IPS-NIHi11 (cell line): Measurements from ENCODE around the gene IFNG-AS1.
A peak's percentile ranks its signal among the peaks of the same experiment; 100 is the strongest.

ENCODE experiments used
- DNase-seq: peaks from one replicate; pipeline ENCODE4 v3.0.0; 2012; ENCODE audit warnings: mixed read lengths, low spot score

Gene IFNG-AS1

GRCh38 chr12:67994046-67994445 is 4.8 kb downstream of the IFNG-AS1 start:
- no peak for DNase-seq

GRCh38 chr12:67996347-67996746 is 7.1 kb downstream of the IFNG-AS1 start:
- no peak for DNase-seq

GRCh38 chr12:67998379-67998778 is 9.1 kb downstream of the IFNG-AS1 start:
- no peak for DNase-seq

GRCh38 chr12:67999244-67999643 is 10.0 kb downstream of the IFNG-AS1 start:
- no peak for DNase-seq

GRCh38 chr12:68001486-68002466 is 12.5 kb downstream of the IFNG-AS1 start:
- peak; percentile 20 for DNase-seq

- DNase-seq, result no peak
Observed at GRCh38 chr12:68003777-68004176, 14.5 kb downstream of the IFNG-AS1 start.

GRCh38 chr12:68007033-68007432 is 17.8 kb downstream of the IFNG-AS1 start:
- DNase-seq, result no peak

GRCh38 chr12:68007466-68007865 is 18.2 kb downstream of the IFNG-AS1 start:
- no peak for DNase-seq

GRCh38 chr12:68011206-68011881 is 22.1 kb downstream of the IFNG-AS1 start:
- no peak for DNase-seq

GRCh38 chr12:68011882-68012207 is 22.6 kb downstream of the IFNG-AS1 start:
- DNase-seq, result no peak

GRCh38 chr12:68012712-68013111 is 23.5 kb downstream of the IFNG-AS1 start:
- DNase-seq, result no peak

GRCh38 chr12:68013181-68013580 is 23.9 kb downstream of the IFNG-AS1 start:
- DNase-seq, result no peak

- DNase-seq, result no peak
Observed at GRCh38 chr12:68016136-68016535, 26.9 kb downstream of the IFNG-AS1 start.

GRCh38 chr12:68018315-68018714 is 29.1 kb downstream of the IFNG-AS1 start:
- no peak for DNase-seq

- DNase-seq, result no peak
Observed at GRCh38 chr12:68020049-68020448, 30.8 kb downstream of the IFNG-AS1 start.

- no peak for DNase-seq
Observed at GRCh38 chr12:68020699-68021098, 31.5 kb downstream of the IFNG-AS1 start.

GRCh38 chr12:68028647-68029046 is 39.4 kb downstream of the IFNG-AS1 start:
- no peak for DNase-seq

- no peak for DNase-seq
Observed at GRCh38 chr12:68030248-68030647, 41.0 kb downstream of the IFNG-AS1 start.

- no peak for DNase-seq
Observed at GRCh38 chr12:68031174-68031573, 41.9 kb downstream of the IFNG-AS1 start.

GRCh38 chr12:68031881-68032739 is 42.9 kb downstream of the IFNG-AS1 start:
- no peak for DNase-seq

GRCh38 chr12:68034567-68034966 is 45.3 kb downstream of the IFNG-AS1 start:
- DNase-seq, result no peak

GRCh38 chr12:68036642-68037041 is 47.4 kb downstream of the IFNG-AS1 start:
- DNase-seq, result no peak
